ENCODE data around the gene FFAR2.
"Not testable (repeated sequence)": the region's sequence is repeated elsewhere in the genome, so short reads cannot be mapped to it uniquely, and the experiment has no call there.

The FFAR2 gene

DNA sequence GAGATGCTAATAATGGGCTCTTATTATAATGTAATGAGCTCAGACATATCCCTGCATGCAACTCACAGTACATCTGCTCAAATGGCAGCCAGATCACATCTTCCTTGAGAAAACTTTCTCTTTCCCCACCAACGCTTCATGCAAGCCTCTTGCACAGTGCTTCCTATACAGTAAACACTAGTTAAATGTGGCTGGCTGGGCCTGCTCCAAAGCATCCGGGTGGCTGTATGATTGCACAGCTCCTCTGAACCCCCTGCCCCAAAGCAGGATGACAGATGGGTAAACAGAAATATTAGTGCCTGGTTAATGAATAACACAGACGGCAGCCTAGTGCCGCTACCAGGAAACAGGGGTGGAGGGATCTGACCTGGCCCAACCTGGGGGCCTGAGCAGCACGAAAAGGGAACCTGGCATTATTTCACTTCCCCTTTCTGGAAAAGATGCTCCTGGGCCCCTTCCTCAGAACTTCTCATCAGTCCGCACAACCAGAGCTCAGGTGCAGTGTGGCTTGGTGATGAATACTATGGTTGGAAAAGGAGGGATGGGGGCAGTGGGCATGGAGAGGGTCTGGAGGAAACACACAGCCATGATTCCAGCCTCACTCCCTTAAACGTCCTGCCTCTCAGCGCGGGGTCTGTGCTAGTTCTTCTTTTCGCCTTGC lies 10.8 kb downstream of the FFAR2 start:
- Histone ChIP-seq H3K4me3 (IDR thresholded peaks at IDR 0.05; ENCODE audit: insufficient read depth, low read depth, low read length) (no peak overlapping the region), H3K27me3 (ENCODE audit: insufficient read depth, low read depth) (peaks cover 27% of the 10 kb centered on the region; the same call in 1 of the 2 replicates), H3K9ac (no peak overlapping the region), H3K27ac (no peak overlapping the region), H4K20me1 (ENCODE audit: insufficient read depth) (no peaks in the 10 kb centered on the region), H3K79me2 (ENCODE audit: insufficient read depth, low read depth) (no peaks in the 10 kb centered on the region), H3K4me2 (no peak overlapping the region), H3K4me1 (ENCODE audit: low read depth, poor library complexity, severe bottlenecking) (no peaks in the 10 kb centered on the region), H2AFZ (ENCODE audit: low read depth) (no peak overlapping the region), H3K36me3 (ENCODE audit: insufficient read depth) (no peaks in the 10 kb centered on the region)
- TF ChIP-seq, protein P1, sequence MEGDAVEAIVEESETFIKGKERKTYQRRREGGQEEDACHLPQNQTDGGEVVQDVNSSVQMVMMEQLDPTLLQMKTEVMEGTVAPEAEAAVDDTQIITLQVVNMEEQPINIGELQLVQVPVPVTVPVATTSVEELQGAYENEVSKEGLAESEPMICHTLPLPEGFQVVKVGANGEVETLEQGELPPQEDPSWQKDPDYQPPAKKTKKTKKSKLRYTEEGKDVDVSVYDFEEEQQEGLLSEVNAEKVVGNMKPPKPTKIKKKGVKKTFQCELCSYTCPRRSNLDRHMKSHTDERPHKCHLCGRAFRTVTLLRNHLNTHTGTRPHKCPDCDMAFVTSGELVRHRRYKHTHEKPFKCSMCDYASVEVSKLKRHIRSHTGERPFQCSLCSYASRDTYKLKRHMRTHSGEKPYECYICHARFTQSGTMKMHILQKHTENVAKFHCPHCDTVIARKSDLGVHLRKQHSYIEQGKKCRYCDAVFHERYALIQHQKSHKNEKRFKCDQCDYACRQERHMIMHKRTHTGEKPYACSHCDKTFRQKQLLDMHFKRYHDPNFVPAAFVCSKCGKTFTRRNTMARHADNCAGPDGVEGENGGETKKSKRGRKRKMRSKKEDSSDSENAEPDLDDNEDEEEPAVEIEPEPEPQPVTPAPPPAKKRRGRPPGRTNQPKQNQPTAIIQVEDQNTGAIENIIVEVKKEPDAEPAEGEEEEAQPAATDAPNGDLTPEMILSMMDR (conservative IDR thresholded peaks at IDR 0.05; ENCODE audit: low read depth, low read length) = no peak

DNA sequence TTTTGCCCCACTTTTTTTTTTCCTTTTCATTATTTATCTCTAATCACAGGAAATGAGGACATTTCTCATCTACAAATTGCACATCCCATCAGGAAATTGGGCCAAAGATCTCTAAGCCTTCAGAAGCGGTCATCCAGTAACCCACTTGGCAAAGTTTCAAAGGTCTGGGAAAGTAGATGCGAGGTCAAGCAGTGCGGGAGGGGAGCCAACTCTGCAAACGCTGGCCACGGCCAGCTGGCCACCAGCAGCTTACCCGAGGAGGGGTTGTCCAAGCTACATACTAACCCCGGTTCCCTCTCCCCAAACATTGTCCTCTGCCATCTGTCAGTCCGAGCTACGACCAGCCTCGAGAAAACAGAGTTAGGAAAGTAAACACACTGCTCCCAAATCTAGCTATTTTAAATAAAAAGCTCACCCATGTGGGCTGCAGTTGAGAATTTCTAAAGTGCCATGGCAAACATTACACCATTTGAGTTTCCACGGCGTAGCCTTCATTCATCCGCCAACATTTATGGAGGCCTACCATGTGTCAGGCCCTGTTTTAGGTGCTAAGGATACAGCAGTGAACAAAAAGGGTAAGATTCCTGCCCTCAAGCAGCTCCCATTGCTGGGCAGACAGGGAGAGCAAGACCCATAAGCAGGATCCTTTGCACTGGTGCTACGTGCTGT lies 11.5 kb downstream of the FFAR2 start:
- Histone ChIP-seq H3K36me3 (ENCODE audit: insufficient read depth) (no peaks in the 10 kb centered on the region), H3K4me2 (no peak overlapping the region), H2AFZ (ENCODE audit: low read depth) (no peak overlapping the region), H3K27ac (no peak overlapping the region), H3K9ac (no peak overlapping the region), H3K27me3 (ENCODE audit: insufficient read depth, low read depth) (peaks cover 34% of the 10 kb centered on the region; the same call in 1 of the 2 replicates), H3K4me3 (IDR thresholded peaks at IDR 0.05; ENCODE audit: insufficient read depth, low read depth, low read length) (no peak overlapping the region), H3K79me2 (ENCODE audit: insufficient read depth, low read depth) (no peaks in the 10 kb centered on the region), H4K20me1 (ENCODE audit: insufficient read depth) (no peaks in the 10 kb centered on the region), H3K4me1 (ENCODE audit: low read depth, poor library complexity, severe bottlenecking) (no peaks in the 10 kb centered on the region)
- TF ChIP-seq, protein P1 (conservative IDR thresholded peaks at IDR 0.05; ENCODE audit: low read depth, low read length) = no peak

DNA sequence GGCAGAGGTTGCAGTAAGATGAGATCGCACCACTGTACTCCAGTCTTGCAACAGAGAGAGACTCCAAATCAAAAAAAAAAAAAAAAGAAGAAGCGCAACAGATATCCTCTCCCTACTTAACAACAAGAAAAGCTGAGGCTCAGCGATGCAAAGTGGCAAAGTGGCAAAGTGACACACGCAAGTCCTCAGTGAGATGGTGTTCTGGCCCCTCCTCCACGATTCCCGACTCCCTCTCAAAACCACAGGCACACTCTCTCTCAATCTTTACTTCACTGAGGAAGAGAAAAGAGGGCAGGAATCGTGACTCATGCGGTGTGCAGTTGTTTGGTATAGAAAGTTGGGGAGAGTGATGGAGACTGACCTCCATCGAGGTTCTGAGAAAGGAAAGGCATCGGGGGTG lies 12.6 kb downstream of the FFAR2 start:
- no peaks in the 10 kb centered on the region for H3K79me2 ChIP-seq (ENCODE audit: insufficient read depth, low read depth)
- H3K4me2 ChIP-seq = no peak overlapping the region
- no peak overlapping the region for H3K27ac ChIP-seq
- H2AFZ ChIP-seq (ENCODE audit: low read depth) = no peak overlapping the region
- no peaks in the 10 kb centered on the region for H4K20me1 ChIP-seq (ENCODE audit: insufficient read depth)
- no peaks in the 10 kb centered on the region for H3K36me3 ChIP-seq (ENCODE audit: insufficient read depth)
- no peaks in the 10 kb centered on the region for H3K4me1 ChIP-seq (ENCODE audit: low read depth, poor library complexity, severe bottlenecking)
- TF ChIP-seq, protein P1 (conservative IDR thresholded peaks at IDR 0.05; ENCODE audit: low read depth, low read length) = no peak
- no peak overlapping the region for H3K9ac ChIP-seq
- H3K27me3 ChIP-seq (ENCODE audit: insufficient read depth, low read depth) = peaks cover 44% of the 10 kb centered on the region; the same call in 1 of the 2 replicates
- H3K4me3 ChIP-seq (IDR thresholded peaks at IDR 0.05; ENCODE audit: insufficient read depth, low read depth, low read length) = no peak overlapping the region

DNA sequence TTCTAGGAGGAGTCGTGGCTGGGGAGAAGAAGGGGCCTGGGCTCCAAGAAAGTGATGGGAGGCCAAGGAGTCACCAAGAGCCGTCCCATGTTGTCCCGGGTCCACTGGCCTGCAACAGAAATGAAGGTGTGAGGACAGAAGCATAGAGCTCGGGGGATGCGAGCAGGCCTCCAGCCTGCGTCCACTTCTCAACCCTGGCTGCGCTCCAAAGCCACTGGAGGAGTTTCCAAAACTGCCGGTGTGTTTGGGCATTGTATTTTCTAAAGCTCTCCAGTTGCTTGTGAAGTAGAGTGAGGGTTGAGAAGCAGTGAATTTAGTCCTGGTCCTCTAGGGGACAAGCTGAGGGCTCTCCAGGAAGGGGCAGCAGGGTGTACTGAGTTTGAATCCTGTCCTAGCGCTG lies 13.0 kb downstream of the FFAR2 start:
- H3K27me3 ChIP-seq (ENCODE audit: insufficient read depth, low read depth) = peaks cover 45% of the 10 kb centered on the region; the same call in 1 of the 2 replicates
- no peaks in the 10 kb centered on the region for H3K4me1 ChIP-seq (ENCODE audit: low read depth, poor library complexity, severe bottlenecking)
- H3K9ac ChIP-seq = no peak overlapping the region
- no peaks in the 10 kb centered on the region for H3K36me3 ChIP-seq (ENCODE audit: insufficient read depth)
- H3K79me2 ChIP-seq (ENCODE audit: insufficient read depth, low read depth) = no peaks in the 10 kb centered on the region
- no peak overlapping the region for H3K4me3 ChIP-seq (IDR thresholded peaks at IDR 0.05; ENCODE audit: insufficient read depth, low read depth, low read length)
- H2AFZ ChIP-seq (ENCODE audit: low read depth) = no peak overlapping the region
- no peaks in the 10 kb centered on the region for H4K20me1 ChIP-seq (ENCODE audit: insufficient read depth)
- H3K27ac ChIP-seq = no peak overlapping the region
- no peak overlapping the region for H3K4me2 ChIP-seq
- TF ChIP-seq, protein P1 (conservative IDR thresholded peaks at IDR 0.05; ENCODE audit: low read depth, low read length) = no peak

DNA sequence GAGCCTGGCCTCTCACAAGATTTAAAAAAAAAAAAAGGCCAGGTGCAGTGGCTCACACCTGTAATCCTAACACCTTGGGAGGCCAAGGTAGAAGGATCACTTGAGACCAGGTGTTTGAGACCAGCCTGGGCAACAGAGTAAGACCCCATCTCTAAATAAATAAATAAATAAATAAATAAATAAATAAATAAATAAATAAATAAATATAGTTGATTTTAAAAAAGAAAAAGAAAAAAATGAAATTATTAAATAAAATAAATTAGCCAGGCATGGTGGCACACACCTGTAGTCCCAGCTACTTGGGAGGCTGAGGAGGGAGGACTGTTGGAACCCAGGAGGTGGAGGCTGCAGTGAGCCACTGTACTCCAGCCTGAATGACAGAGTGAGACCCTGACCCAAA lies 13.7 kb downstream of the FFAR2 start:
- not testable (repeated sequence) for H4K20me1 ChIP-seq (ENCODE audit: insufficient read depth); H3K4me1 ChIP-seq (ENCODE audit: low read depth, poor library complexity, severe bottlenecking); H3K4me2 ChIP-seq; H2AFZ ChIP-seq (ENCODE audit: low read depth); H3K9ac ChIP-seq; H3K79me2 ChIP-seq (ENCODE audit: insufficient read depth, low read depth); H3K4me3 ChIP-seq (IDR thresholded peaks at IDR 0.05; ENCODE audit: insufficient read depth, low read depth, low read length); H3K36me3 ChIP-seq (ENCODE audit: insufficient read depth); H3K27ac ChIP-seq
- peaks cover 51% of the 10 kb centered on the region; the same call in 1 of the 2 replicates for H3K27me3 ChIP-seq (ENCODE audit: insufficient read depth, low read depth)

Data from KMS-11 (cell line).